Measurements from ENCODE around the gene DLGAP5. TPM values are rescaled to one million over a fixed set of nuclear protein-coding genes. Genes with fewer than 3 reads are reported as not detected.
A peak's percentile ranks its signal among the peaks of the same experiment; 100 is the strongest.

The DLGAP5 gene
- total and polyA plus RNA-seq, 2 donors (not counting 1 experiment from before 2014, with no cell fraction given): 8.1 to 10.5 TPM

- H4K20me1 ChIP-seq (ENCODE audit: control insufficient read depth, extremely low read depth, insufficient read depth, low read length): no peaks in the 10 kb centered on the region
- peaks cover 10% of the 10 kb centered on the region for H3K4me1 ChIP-seq (ENCODE audit: control insufficient read depth, extremely low read depth, insufficient read depth, low read length)
- no peak for TF ChIP-seq CTCF (conservative IDR thresholded peaks at IDR 0.05 in 1 of 2, IDR thresholded peaks at IDR 0.05 in 1 of 2; ENCODE audit: low read depth in 1 of 2, low read length in 2 of 2)
- H3K36me3 ChIP-seq (ENCODE audit: control insufficient read depth, insufficient read depth, low read length): no peaks in the 10 kb centered on the region
- no peak overlapping the region for H3K4me3 ChIP-seq (replicated peaks in 1 of 4; ENCODE audit: control extremely low read depth in 1 of 4, insufficient read depth in 1 of 4, low read depth in 3 of 4, low read length in 4 of 4)
- H2AFZ ChIP-seq (ENCODE audit: low read length): no peak overlapping the region
- no peaks in the 10 kb centered on the region for H3K79me2 ChIP-seq (ENCODE audit: control insufficient read depth, insufficient read depth, low read length)
- H3K27me3 ChIP-seq (ENCODE audit: control insufficient read depth, insufficient read depth, low read length): no peaks in the 10 kb centered on the region
- DNase-seq (ENCODE audit: low read depth in 2 of 2): no peak
- no peak overlapping the region for H3K4me2 ChIP-seq (ENCODE audit: extremely low read depth, insufficient read depth, low read length)
- no peak overlapping the region for H3K27ac ChIP-seq (ENCODE audit: insufficient read depth, low read length)
- H3K9me3 ChIP-seq (ENCODE audit: control insufficient read depth, insufficient read depth, low read depth, low read length): no peaks in the 10 kb centered on the region
- no peak overlapping the region for H3K9ac ChIP-seq (ENCODE audit: insufficient read depth, low read length)
These were observed 81.5 kb downstream of the DLGAP5 start for GRCh38 chr14:55109836-55110235.

GRCh38 chr14:55107766-55108554, 83.4 kb downstream of the DLGAP5 start:
- Histone ChIP-seq H3K4me2 (ENCODE audit: extremely low read depth, insufficient read depth, low read length) (peak overlapping the region; percentile 84), H2AFZ (ENCODE audit: low read length) (peak overlapping the region; percentile 75), H4K20me1 (ENCODE audit: control insufficient read depth, extremely low read depth, insufficient read depth, low read length) (no peaks in the 10 kb centered on the region), H3K4me3 (replicated peaks in 1 of 4; ENCODE audit: control extremely low read depth in 1 of 4, insufficient read depth in 1 of 4, low read depth in 3 of 4, low read length in 4 of 4) (peak overlapping the region in 1 of 4 experiments; percentile 33), H3K9ac (ENCODE audit: insufficient read depth, low read length) (peak overlapping the region; percentile 78), H3K9me3 (ENCODE audit: control insufficient read depth, insufficient read depth, low read depth, low read length) (peaks cover 3% of the 10 kb centered on the region), H3K36me3 (ENCODE audit: control insufficient read depth, insufficient read depth, low read length) (no peaks in the 10 kb centered on the region), H3K27me3 (ENCODE audit: control insufficient read depth, insufficient read depth, low read length) (no peaks in the 10 kb centered on the region), H3K79me2 (ENCODE audit: control insufficient read depth, insufficient read depth, low read length) (no peaks in the 10 kb centered on the region), H3K4me1 (ENCODE audit: control insufficient read depth, extremely low read depth, insufficient read depth, low read length) (peaks cover 19% of the 10 kb centered on the region), H3K27ac (ENCODE audit: insufficient read depth, low read length) (peak overlapping the region; percentile 99)
- TF ChIP-seq EZH2 (IDR thresholded peaks at IDR 0.05; ENCODE audit: low read length, missing control alignments) (no peak), CTCF (conservative IDR thresholded peaks at IDR 0.05 in 1 of 2, IDR thresholded peaks at IDR 0.05 in 1 of 2; ENCODE audit: low read depth in 1 of 2, low read length in 2 of 2) (no peak)
- DNase-seq (ENCODE audit: low read depth in 2 of 2): peak; percentile 98

- no peak for TF ChIP-seq CTCF (conservative IDR thresholded peaks at IDR 0.05 in 1 of 2, IDR thresholded peaks at IDR 0.05 in 1 of 2; ENCODE audit: low read depth in 1 of 2, low read length in 2 of 2)
- TF ChIP-seq EZH2 (IDR thresholded peaks at IDR 0.05; ENCODE audit: low read length, missing control alignments): no peak
- DNase-seq (ENCODE audit: low read depth in 2 of 2): no peak
- Histone ChIP-seq H3K79me2 (ENCODE audit: control insufficient read depth, insufficient read depth, low read length) (no peaks in the 10 kb centered on the region), H3K27me3 (ENCODE audit: control insufficient read depth, insufficient read depth, low read length) (no peaks in the 10 kb centered on the region), H3K9ac (ENCODE audit: insufficient read depth, low read length) (no peak overlapping the region), H3K4me2 (ENCODE audit: extremely low read depth, insufficient read depth, low read length) (no peak overlapping the region), H2AFZ (ENCODE audit: low read length) (no peak overlapping the region), H3K9me3 (ENCODE audit: control insufficient read depth, insufficient read depth, low read depth, low read length) (peaks cover 3% of the 10 kb centered on the region), H3K36me3 (ENCODE audit: control insufficient read depth, insufficient read depth, low read length) (no peaks in the 10 kb centered on the region), H3K27ac (ENCODE audit: insufficient read depth, low read length) (no peak overlapping the region), H3K4me1 (ENCODE audit: control insufficient read depth, extremely low read depth, insufficient read depth, low read length) (peaks cover 30% of the 10 kb centered on the region), H3K4me3 (replicated peaks in 1 of 4; ENCODE audit: control extremely low read depth in 1 of 4, insufficient read depth in 1 of 4, low read depth in 3 of 4, low read length in 4 of 4) (no peak overlapping the region), H4K20me1 (ENCODE audit: control insufficient read depth, extremely low read depth, insufficient read depth, low read length) (no peaks in the 10 kb centered on the region)
These were observed 85.4 kb downstream of the DLGAP5 start for GRCh38 chr14:55105991-55106390.
